Measurements from ENCODE around the gene AQP11.
"Not testable (repeated sequence)": the region's sequence is repeated elsewhere in the genome, so short reads cannot be mapped to it uniquely, and the experiment has no call there.

AQP11 gene

GRCh38 chr11:77589521-77590193 lies at the start of gene AQP11:
TSS of gene AQP11 (plus strand) at chr11:77589953. CDS start at chr11:77589993, 40 bp downstream.
- H3K4me1 Mint-ChIP-seq = peaks cover 17% of the 10 kb centered on the region
- peak; percentile 76 for DNase-seq
- H3K4me3 Mint-ChIP-seq = peak within 1 kb of the TSS; percentile 82
- peak within 1 kb of the TSS; percentile 39 for H3K27ac Mint-ChIP-seq
- H3K9me3 Mint-ChIP-seq = no peaks in the 10 kb centered on the region
- peak; percentile 86 for ATAC-seq
- H3K27me3 Mint-ChIP-seq = peaks cover 9% of the 10 kb centered on the region
- H3K36me3 Mint-ChIP-seq (ENCODE audit: low read depth) = no peaks in the 10 kb centered on the region

GRCh38 chr11:77542296-77542695 lies 47.5 kb upstream of the AQP11 start:
- Mint-ChIP-seq H3K4me3 (no peak overlapping the region), H3K36me3 (ENCODE audit: low read depth) (no peaks in the 10 kb centered on the region), H3K27me3 (no peaks in the 10 kb centered on the region), H3K4me1 (no peaks in the 10 kb centered on the region), H3K9me3 (no peaks in the 10 kb centered on the region), H3K27ac (no peak overlapping the region)
- no peak for DNase-seq
- no peak for ATAC-seq

- DNase-seq (no peak), ATAC-seq (no peak)
- Mint-ChIP-seq H3K27ac (no peak overlapping the region), H3K4me1 (peaks cover 2% of the 10 kb centered on the region), H3K36me3 (ENCODE audit: low read depth) (no peaks in the 10 kb centered on the region), H3K9me3 (no peaks in the 10 kb centered on the region), H3K27me3 (no peaks in the 10 kb centered on the region), H3K4me3 (no peak overlapping the region)
Observed at GRCh38 chr11:77547047-77547836, 42.5 kb upstream of the AQP11 start.

GRCh38 chr11:77547863-77548551 lies 41.7 kb upstream of the AQP11 start:
- peak; percentile 8 for DNase-seq
- H3K36me3 Mint-ChIP-seq (ENCODE audit: low read depth) = no peaks in the 10 kb centered on the region
- no peak for ATAC-seq

GRCh38 chr11:77548552-77549445 lies 41.0 kb upstream of the AQP11 start:
- ATAC-seq = no peak
- H3K36me3 Mint-ChIP-seq (ENCODE audit: low read depth) = no peaks in the 10 kb centered on the region
- no peaks in the 10 kb centered on the region for H3K9me3 Mint-ChIP-seq
- H3K27ac Mint-ChIP-seq = no peak overlapping the region
- H3K4me1 Mint-ChIP-seq = peaks cover 2% of the 10 kb centered on the region
- H3K4me3 Mint-ChIP-seq = no peak overlapping the region
- no peaks in the 10 kb centered on the region for H3K27me3 Mint-ChIP-seq
- no peak for DNase-seq

More at GRCh38 chr11:77547863-77548551, 41.7 kb upstream of the AQP11 start:
- H3K27ac Mint-ChIP-seq = no peak overlapping the region
- H3K9me3 Mint-ChIP-seq = no peaks in the 10 kb centered on the region
- no peaks in the 10 kb centered on the region for H3K27me3 Mint-ChIP-seq
- H3K4me1 Mint-ChIP-seq = peaks cover 2% of the 10 kb centered on the region
- no peak overlapping the region for H3K4me3 Mint-ChIP-seq

GRCh38 chr11:77551426-77551825 lies 38.3 kb upstream of the AQP11 start:
- not testable (repeated sequence) for H3K27ac Mint-ChIP-seq; H3K4me3 Mint-ChIP-seq; H3K36me3 Mint-ChIP-seq (ENCODE audit: low read depth)

GRCh38 chr11:77557553-77557952 lies 32.2 kb upstream of the AQP11 start:
- Mint-ChIP-seq H3K4me3 (no peak overlapping the region), H3K36me3 (ENCODE audit: low read depth) (no peaks in the 10 kb centered on the region), H3K27ac (no peak overlapping the region), H3K27me3 (no peaks in the 10 kb centered on the region), H3K4me1 (no peaks in the 10 kb centered on the region), H3K9me3 (peaks cover 6% of the 10 kb centered on the region)
- no peak for DNase-seq
- no peak for ATAC-seq

More at GRCh38 chr11:77551426-77551825, 38.3 kb upstream of the AQP11 start:
- H3K27me3 Mint-ChIP-seq, ATAC-seq, DNase-seq, H3K4me1 Mint-ChIP-seq, H3K9me3 Mint-ChIP-seq: not testable (repeated sequence)

GRCh38 chr11:77558380-77558779 lies 31.4 kb upstream of the AQP11 start:
- H3K27ac Mint-ChIP-seq = no peak overlapping the region
- no peaks in the 10 kb centered on the region for H3K4me1 Mint-ChIP-seq
- DNase-seq (no peak), ATAC-seq (no peak)
- peaks cover 6% of the 10 kb centered on the region for H3K9me3 Mint-ChIP-seq
- H3K27me3 Mint-ChIP-seq = no peaks in the 10 kb centered on the region
- H3K36me3 Mint-ChIP-seq (ENCODE audit: low read depth) = no peaks in the 10 kb centered on the region
- H3K4me3 Mint-ChIP-seq = no peak overlapping the region

- ATAC-seq (peak; percentile 40), DNase-seq (no peak)
- Mint-ChIP-seq H3K36me3 (ENCODE audit: low read depth) (peaks cover under 1% of the 10 kb centered on the region), H3K27me3 (no peaks in the 10 kb centered on the region), H3K27ac (no peak overlapping the region), H3K4me1 (no peaks in the 10 kb centered on the region), H3K9me3 (peaks cover 13% of the 10 kb centered on the region), H3K4me3 (no peak overlapping the region)
Observed at GRCh38 chr11:77559686-77560401, 29.9 kb upstream of the AQP11 start.

- Mint-ChIP-seq H3K9me3 (peaks cover 18% of the 10 kb centered on the region), H3K27ac (no peak overlapping the region), H3K36me3 (ENCODE audit: low read depth) (peaks cover 2% of the 10 kb centered on the region), H3K4me1 (no peaks in the 10 kb centered on the region), H3K27me3 (no peaks in the 10 kb centered on the region), H3K4me3 (no peak overlapping the region)
- peak; percentile 24 for ATAC-seq
- DNase-seq = no peak
Observed at GRCh38 chr11:77560605-77561004, 29.1 kb upstream of the AQP11 start.

- H3K27me3 Mint-ChIP-seq = no peaks in the 10 kb centered on the region
- H3K36me3 Mint-ChIP-seq (ENCODE audit: low read depth) = peaks cover 2% of the 10 kb centered on the region
- DNase-seq = no peak
- no peak overlapping the region for H3K27ac Mint-ChIP-seq
- ATAC-seq = no peak
- H3K9me3 Mint-ChIP-seq = peaks cover 18% of the 10 kb centered on the region
- H3K4me1 Mint-ChIP-seq = no peaks in the 10 kb centered on the region
- H3K4me3 Mint-ChIP-seq = no peak overlapping the region
Observed at GRCh38 chr11:77561257-77561656, 28.5 kb upstream of the AQP11 start.

GRCh38 chr11:77568306-77568705 lies 21.4 kb upstream of the AQP11 start:
- Mint-ChIP-seq H3K9me3 (peaks cover 12% of the 10 kb centered on the region), H3K4me3 (no peak overlapping the region), H3K27ac (no peak overlapping the region), H3K27me3 (peaks cover 4% of the 10 kb centered on the region), H3K36me3 (ENCODE audit: low read depth) (peaks cover 4% of the 10 kb centered on the region), H3K4me1 (no peaks in the 10 kb centered on the region)
- no peak for DNase-seq
- no peak for ATAC-seq

GRCh38 chr11:77568916-77569675 lies 20.7 kb upstream of the AQP11 start:
- H3K9me3 Mint-ChIP-seq = peaks cover 9% of the 10 kb centered on the region
- H3K4me3 Mint-ChIP-seq = no peak overlapping the region
- ATAC-seq (no peak), DNase-seq (no peak)
- peaks cover 4% of the 10 kb centered on the region for H3K36me3 Mint-ChIP-seq (ENCODE audit: low read depth)
- no peaks in the 10 kb centered on the region for H3K4me1 Mint-ChIP-seq
- H3K27ac Mint-ChIP-seq = no peak overlapping the region
- H3K27me3 Mint-ChIP-seq = peaks cover 4% of the 10 kb centered on the region
